Spleen (tissue), 11 donors: ENCODE results near the gene TP53. TPM values are rescaled to one million over a fixed set of nuclear protein-coding genes. Genes with fewer than 3 reads are reported as not detected.

Source experiments
- DNase-seq: peaks from one replicate; pipeline ENCODE4 v3.0.0-alpha.2; 2020
- H3K27ac ChIP-seq, 8 donors: fragments of 200-600 bp; sonication (generic) in 7 of 8; 1 replicate in 4 of 8; 2 replicates in 4 of 8; pipeline versions ENCODE4 v1.5.0 to v1.8.0; 2016 to 2021; ENCODE audit warnings: inconsistent platforms in 4 of 8, mild to moderate bottlenecking in 4 of 8, moderate library complexity in 1 of 8
- H3K27me3 ChIP-seq, 7 donors: fragments of 200-600 bp; sonication (generic) in 6 of 7; replicated peaks in 1 of 7; 1 replicate in 4 of 7; 2 replicates in 3 of 7; pipeline versions ENCODE4 v1.5.0 to v1.8.0; 2016 to 2021; ENCODE audit warnings: inconsistent platforms in 3 of 7, mild to moderate bottlenecking in 1 of 7
- H3K36me3 ChIP-seq, 6 donors: fragments of 200-600 bp; sonication (generic) in 5 of 6; 1 replicate in 4 of 6; 2 replicates in 2 of 6; pipeline versions ENCODE4 v1.5.0 to v1.8.0; 2016 to 2021; ENCODE audit warnings: inconsistent platforms in 2 of 6
- H3K4me1 ChIP-seq, 6 donors: fragments of 200-600 bp; sonication (generic) in 5 of 6; 1 replicate in 3 of 6; 2 replicates in 3 of 6; pipeline versions ENCODE4 v1.5.0 to v1.8.0; 2016 to 2021; ENCODE audit warnings: inconsistent platforms in 3 of 6
- H3K4me3 ChIP-seq, 8 donors: fragments of 200-600 bp; sonication (generic) in 7 of 8; 1 replicate in 4 of 8; 2 replicates in 4 of 8; pipeline versions ENCODE4 v1.5.0 to v1.8.0; 2016 to 2021; ENCODE audit warnings: inconsistent platforms in 4 of 8, mild to moderate bottlenecking in 4 of 8, moderate library complexity in 2 of 8
- H3K9me3 ChIP-seq, 8 donors: fragments of 200-600 bp; sonication (generic) in 7 of 8; 1 replicate in 4 of 8; 2 replicates in 4 of 8; pipeline versions ENCODE4 v1.5.0 to v1.8.0; 2016 to 2021; ENCODE audit warnings: inconsistent platforms in 4 of 8
- POLR2A ChIP-seq, 3 donors: fragments of 450-650 bp; IDR thresholded peaks; one replicate each; pipeline ENCODE4 v1.5.1; 2017; ENCODE audit warnings: antibody characterized with exemption in 3 of 3, mild to moderate bottlenecking in 1 of 3
- POLR2AphosphoS5 ChIP-seq, 3 donors: sonication (generic); formaldehyde crosslinking; IDR thresholded peaks; one replicate each; pipeline ENCODE4 v1.5.1; 2017; ENCODE audit warnings: antibody characterized with exemption in 3 of 3
- WGBS, 5 donors: extraction: QIAGEN DNeasy Blood & Tissue Kit in 3 of 5; methylation state at CpG; one replicate each; pipeline versions ENCODE4 v1.1.5 to v1.1.7; 2013 to 2018; 5-methylcytosine and 5-hydroxymethylcytosine counted together
- intact Hi-C: fragments of 100-400 bp; cut with DNase I; formaldehyde crosslinking; loops from one replicate; pipeline ENCODE4 v1.15.0; 2023; ENCODE audit warnings: low total_unique reads
- polyA plus RNA-seq, 3 donors: library from polyadenylated mRNA; stranded (reverse); fragments of 200-250 nt; gene quantifications; one replicate each; pipeline ENCODE4 v1.2.1, GENCODE V29; 2013
- total RNA-seq, 7 donors: library from RNA; depleted of rRNA in 3 of 7; stranded (reverse); fragments of >200 nt in 3 of 7; fragmentation: NEBNext Ultra II Directional in 4 of 7; extraction: Animal tissue kit (Norgen Biotek cat#: 25700) in 4 of 7; gene quantifications; one replicate each; pipeline versions ENCODE4 v1.1.0 to v1.2.1, GENCODE V29; 2016 to 2021
- TF ChIP-seq, protein P1 (sequence below), 11 experiments: fragments of 200-600 bp in 7 of 11; fragments of 450-650 bp in 4 of 11; sonication (generic) in 4 of 11; IDR thresholded peaks in 8 of 11; conservative IDR thresholded peaks in 3 of 11; 1 replicate in 7 of 11; 2 replicates in 4 of 11; pipeline versions ENCODE4 v1.4.0 to v1.8.0; 2016 to 2021; ENCODE audit warnings: antibody characterized with exemption in 11 of 11, inconsistent platforms in 4 of 11, mild to moderate bottlenecking in 1 of 11
- donor health status: healthy with polysubstance abuse.
- donor health status: DM: no; HTN: no; CAD: no; lungs with moderate emphysema.
- donor health status: DM: no; HTN: no; CAD: no.
- donor health status: Bipolar disorder and iron deficiency.
- donor health status: healthy.
- donor health status: DM: no; HTN: no; CAD: no.
- donor health status: DM: yes; HTN: yes; CAD: no.

Gene TP53
- total and polyA plus RNA-seq, 10 donors = 33.6 to 83.9 (median 44.9) TPM

DNA sequence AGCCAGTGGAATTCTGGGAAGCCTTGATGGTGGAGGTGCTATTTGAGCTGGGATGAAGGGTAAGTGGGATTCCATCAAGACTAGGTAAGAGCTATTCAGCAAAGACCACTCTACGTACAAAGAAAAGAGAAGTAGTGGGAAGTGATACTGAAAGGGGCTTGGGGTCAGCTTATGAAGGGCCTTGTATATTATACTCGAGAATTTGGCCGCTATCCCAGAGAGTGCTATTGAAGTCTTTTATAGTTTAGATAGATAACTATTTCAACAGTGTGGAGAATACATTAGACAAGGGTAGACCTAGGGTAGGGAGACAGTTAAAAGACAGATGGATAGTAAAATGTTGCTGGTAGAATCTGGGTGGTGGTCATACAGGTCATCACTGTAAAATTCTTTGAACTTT lies 40.6 kb upstream of the TP53 start:
- intact Hi-C loops = no loop called here
- Histone ChIP-seq H3K27ac (no peak overlapping the region), H3K27me3 (peaks cover 0 to 51% (median 4%) of the 10 kb centered on the region in 7 donors), H3K36me3 (no peaks in the 10 kb centered on the region), H3K4me1 (no peaks in the 10 kb centered on the region), H3K9me3 (no peaks in the 10 kb centered on the region), H3K4me3 (no peak overlapping the region)
- TF ChIP-seq, protein P1, sequence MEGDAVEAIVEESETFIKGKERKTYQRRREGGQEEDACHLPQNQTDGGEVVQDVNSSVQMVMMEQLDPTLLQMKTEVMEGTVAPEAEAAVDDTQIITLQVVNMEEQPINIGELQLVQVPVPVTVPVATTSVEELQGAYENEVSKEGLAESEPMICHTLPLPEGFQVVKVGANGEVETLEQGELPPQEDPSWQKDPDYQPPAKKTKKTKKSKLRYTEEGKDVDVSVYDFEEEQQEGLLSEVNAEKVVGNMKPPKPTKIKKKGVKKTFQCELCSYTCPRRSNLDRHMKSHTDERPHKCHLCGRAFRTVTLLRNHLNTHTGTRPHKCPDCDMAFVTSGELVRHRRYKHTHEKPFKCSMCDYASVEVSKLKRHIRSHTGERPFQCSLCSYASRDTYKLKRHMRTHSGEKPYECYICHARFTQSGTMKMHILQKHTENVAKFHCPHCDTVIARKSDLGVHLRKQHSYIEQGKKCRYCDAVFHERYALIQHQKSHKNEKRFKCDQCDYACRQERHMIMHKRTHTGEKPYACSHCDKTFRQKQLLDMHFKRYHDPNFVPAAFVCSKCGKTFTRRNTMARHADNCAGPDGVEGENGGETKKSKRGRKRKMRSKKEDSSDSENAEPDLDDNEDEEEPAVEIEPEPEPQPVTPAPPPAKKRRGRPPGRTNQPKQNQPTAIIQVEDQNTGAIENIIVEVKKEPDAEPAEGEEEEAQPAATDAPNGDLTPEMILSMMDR (IDR thresholded peaks at IDR 0.05 in 8 of 11, conservative IDR thresholded peaks at IDR 0.05 in 3 of 11) = no peak
- TF ChIP-seq POLR2AphosphoS5 (IDR thresholded peaks at IDR 0.05) (no peak), POLR2A (IDR thresholded peaks at IDR 0.05) (no peak)
- 63 to 79% (median 77%) methylated on average over 3 of the region's 3 CpGs for WGBS, 5 donors
- DNase-seq = no peak

DNA sequence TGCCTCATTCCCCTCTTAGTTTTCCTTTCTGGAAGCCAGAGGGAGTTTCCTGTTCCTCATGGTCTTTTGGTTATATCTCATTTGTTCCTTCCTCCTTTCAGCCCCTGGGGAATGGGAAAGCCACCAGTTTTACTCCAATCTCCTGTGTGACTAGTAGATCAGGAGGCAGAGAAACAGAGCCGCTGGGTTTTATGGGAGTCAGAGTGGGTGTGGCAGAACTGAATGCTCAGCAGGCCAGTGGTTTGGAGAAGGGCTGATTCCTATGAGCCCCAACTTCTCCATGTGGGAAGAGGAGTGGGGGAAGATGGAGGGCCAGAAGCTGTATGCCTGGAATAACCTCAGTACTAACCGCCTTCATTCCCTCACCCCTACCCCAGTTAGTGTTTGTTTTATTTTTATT lies 34.3 kb upstream of the TP53 start:
- Histone ChIP-seq H3K9me3 (no peaks in the 10 kb centered on the region), H3K4me1 (peaks cover 7 to 19% (median 16%) of the 10 kb centered on the region in 6 donors), H3K27ac (no peak overlapping the region), H3K4me3 (no peak overlapping the region), H3K36me3 (no peaks in the 10 kb centered on the region), H3K27me3 (peaks cover 0 to 97% (median 32%) of the 10 kb centered on the region in 7 donors)
- no peak for DNase-seq
- intact Hi-C loops = no loop called here
- WGBS, 5 donors = 73 to 91% (median 79%) methylated on average over 2 of the region's 2 CpGs
- no peak for TF ChIP-seq POLR2AphosphoS5 (IDR thresholded peaks at IDR 0.05)
- TF ChIP-seq, protein P1 (IDR thresholded peaks at IDR 0.05 in 8 of 11, conservative IDR thresholded peaks at IDR 0.05 in 3 of 11) = no peak

DNA sequence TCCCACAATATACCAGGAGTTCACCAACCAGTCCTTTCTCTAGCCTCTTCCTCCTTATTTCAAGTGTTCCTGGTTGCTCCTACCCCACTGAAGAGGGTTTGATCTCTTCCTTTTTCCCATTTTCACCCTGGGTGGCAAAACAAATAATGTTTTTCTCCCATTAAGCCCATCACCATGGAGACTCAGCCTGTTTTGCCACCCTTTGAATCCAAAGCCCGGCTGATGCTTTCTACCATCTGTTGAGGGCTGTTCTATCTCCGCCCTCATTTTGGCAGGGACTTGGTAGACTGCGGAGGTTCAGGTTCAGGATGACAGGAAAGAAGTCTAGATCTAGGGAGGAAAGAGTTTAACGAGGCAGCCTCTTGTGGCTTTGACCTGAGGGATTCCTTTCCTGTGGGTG lies 32.8 kb upstream of the TP53 start:
- H3K27me3 ChIP-seq = peaks cover 5 to 98% (median 38%) of the 10 kb centered on the region in 7 donors
- H3K4me3 ChIP-seq = no peak overlapping the region
- peaks cover 9 to 25% (median 21%) of the 10 kb centered on the region in 6 donors for H3K4me1 ChIP-seq
- no peak for DNase-seq
- no peak overlapping the region for H3K27ac ChIP-seq
- H3K9me3 ChIP-seq = no peaks in the 10 kb centered on the region
- intact Hi-C loops = no loop called here
- no peaks in the 10 kb centered on the region for H3K36me3 ChIP-seq
- WGBS, 5 donors = 42 to 64% (median 56%) methylated on average over 4 of the region's 4 CpGs
- TF ChIP-seq, protein P1 (IDR thresholded peaks at IDR 0.05 in 8 of 11, conservative IDR thresholded peaks at IDR 0.05 in 3 of 11) = no peak
- TF ChIP-seq POLR2A (IDR thresholded peaks at IDR 0.05) (no peak), POLR2AphosphoS5 (IDR thresholded peaks at IDR 0.05) (no peak)

DNA sequence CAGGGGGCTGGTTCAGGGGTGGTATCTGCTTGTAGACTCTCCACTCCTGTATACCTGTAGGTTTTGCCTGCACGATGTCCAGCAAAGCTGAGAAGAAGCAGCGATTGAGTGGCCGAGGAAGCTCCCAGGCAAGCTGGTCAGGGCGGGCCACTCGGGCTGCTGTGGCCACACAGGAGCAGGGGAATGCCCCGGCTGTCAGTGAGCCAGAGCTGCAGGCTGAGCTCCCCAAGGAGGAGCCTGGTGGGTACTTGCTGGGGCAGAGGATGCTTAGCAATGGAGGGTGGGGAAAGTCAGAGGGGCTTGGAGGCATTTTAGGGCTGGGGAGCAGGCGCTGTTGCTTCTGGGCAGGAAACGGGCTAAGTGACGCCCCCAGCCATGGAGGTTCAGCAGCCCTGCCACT lies 32.4 kb upstream of the TP53 start:
- 74 to 88% (median 76%) methylated on average over 6 to 9 of the region's 9 CpGs for WGBS, 5 donors
- no peaks in the 10 kb centered on the region for H3K36me3 ChIP-seq
- intact Hi-C loops = no loop called here
- no peaks in the 10 kb centered on the region for H3K9me3 ChIP-seq
- DNase-seq = no peak
- peaks cover 5 to 98% (median 38%) of the 10 kb centered on the region in 7 donors for H3K27me3 ChIP-seq
- no peak for TF ChIP-seq POLR2AphosphoS5 (IDR thresholded peaks at IDR 0.05)
- TF ChIP-seq, protein P1 (IDR thresholded peaks at IDR 0.05 in 8 of 11, conservative IDR thresholded peaks at IDR 0.05 in 3 of 11) = no peak
- no peak for TF ChIP-seq POLR2A (IDR thresholded peaks at IDR 0.05)
- H3K4me1 ChIP-seq = peaks cover 9 to 25% (median 21%) of the 10 kb centered on the region in 6 donors
- no peak overlapping the region for H3K27ac ChIP-seq
- no peak overlapping the region for H3K4me3 ChIP-seq
